Right lobe of liver (tissue), 6 donors: Measurements from ENCODE around the gene SLC35B4. TPM values are rescaled to one million over a fixed set of nuclear protein-coding genes. Genes with fewer than 3 reads are reported as not detected.

Source experiments
- ATAC-seq, 4 donors: fragments of 200-7000 bp; cut with Tn5 transposase; one replicate each; pipeline ENCODE4 v1.9.1; 2020; ENCODE audit warnings: mild to moderate bottlenecking in 4 of 4, moderate library complexity in 4 of 4
- DNase-seq, 3 donors: peaks; one replicate each; pipeline ENCODE4 v3.0.0-alpha.2; 2020
- H3K27ac ChIP-seq, 3 donors: fragments of 200-600 bp; one replicate each; pipeline ENCODE4 v1.8.0; 2022
- H3K27me3 ChIP-seq, 2 donors: fragments of 200-600 bp; one replicate each; pipeline ENCODE4 v1.8.0; 2022
- H3K36me3 ChIP-seq, 4 donors: fragments of 200-600 bp; sonication (generic) in 1 of 4; one replicate each; pipeline versions ENCODE4 v1.5.1 to v1.8.0; 2017 to 2022; ENCODE audit warnings: control low read depth in 1 of 4
- H3K4me1 ChIP-seq, 4 donors: fragments of 200-600 bp; sonication (generic) in 1 of 4; one replicate each; pipeline versions ENCODE4 v1.5.1 to v1.8.0; 2017 to 2022; ENCODE audit warnings: control low read depth in 1 of 4
- H3K4me3 ChIP-seq, 3 donors: fragments of 200-600 bp; one replicate each; pipeline ENCODE4 v1.8.0; 2022
- H3K9me3 ChIP-seq, 4 donors: fragments of 200-600 bp; sonication (generic) in 1 of 4; one replicate each; pipeline versions ENCODE4 v1.5.1 to v1.8.0; 2017 to 2022; ENCODE audit warnings: control low read depth in 1 of 4
- CTCF ChIP-seq, 4 donors: fragments of 200-600 bp in 3 of 4; fragments of 450-650 bp in 1 of 4; IDR thresholded peaks; one replicate each; pipeline versions ENCODE4 v1.5.1 to v1.8.0; 2016 to 2022; ENCODE audit warnings: antibody characterized with exemption in 4 of 4, mild to moderate bottlenecking in 2 of 4
- POLR2A ChIP-seq: fragments of 450-650 bp; IDR thresholded peaks from one replicate; pipeline ENCODE4 v1.6.1; 2017; ENCODE audit warnings: antibody characterized with exemption, mild to moderate bottlenecking
- WGBS: methylation state at CpG from one replicate; pipeline ENCODE4 v1.1.6; 2018; ENCODE audit warnings: low coverage, low lambda C conversion rate; ENCODE audit not compliant: insufficient coverage; ENCODE audit errors: missing lambda C conversion rate; 5-methylcytosine and 5-hydroxymethylcytosine counted together
- intact Hi-C, 2 donors: fragments of 100-400 bp; cut with DNase I; formaldehyde crosslinking; loops; one replicate each; pipeline versions ENCODE4 v1.11.2 to v1.14.1; 2022
- total RNA-seq, 6 experiments: library from RNA; depleted of rRNA in 2 of 6; stranded (reverse); fragments of >200 nt in 2 of 6; fragmentation: NEBNext Ultra II Directional in 3 of 6; extraction: Animal tissue kit (Norgen Biotek cat#: 25700) in 3 of 6; gene quantifications; one replicate each; pipeline versions ENCODE4 v1.1.0 to v1.2.4, GENCODE V29; 2016 to 2023
- donor health status: DM: no; HTN: yes; CAD: no.
- donor health status: DM: no; HTN: no; CAD: no.
- donor health status: DM: no; HTN: no; CAD: no.
- donor health status: DM: no; HTN: yes; CAD: no.
- donor health status: DM: no; HTN: yes; CAD: no.

SLC35B4 gene
- total RNA-seq, 6 experiments from 2014 or later, result 8.9 to 13.5 (median 10.4) TPM

DNA sequence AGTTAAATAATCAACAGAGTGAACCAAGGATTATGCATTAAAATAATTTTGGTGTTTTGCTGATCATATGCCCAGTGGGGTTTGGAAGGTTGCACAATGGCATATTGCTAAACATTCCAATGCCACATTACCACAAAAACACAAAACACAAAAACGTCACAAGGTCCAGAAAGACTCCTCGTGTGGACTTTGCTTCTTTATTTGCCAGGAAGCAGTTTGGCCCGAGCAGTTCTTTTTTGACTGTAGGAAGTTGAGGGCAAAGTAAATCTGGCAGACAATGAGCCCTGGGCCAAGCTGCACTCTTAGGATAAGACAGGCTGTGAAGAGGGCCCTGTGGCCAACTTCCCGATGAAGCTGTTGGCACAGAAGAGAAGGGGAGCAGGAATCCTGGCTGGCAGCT lies 39.2 kb upstream of the SLC35B4 start:
- DNase-seq, result peak; percentile 61 to 88 (median 87)

DNA sequence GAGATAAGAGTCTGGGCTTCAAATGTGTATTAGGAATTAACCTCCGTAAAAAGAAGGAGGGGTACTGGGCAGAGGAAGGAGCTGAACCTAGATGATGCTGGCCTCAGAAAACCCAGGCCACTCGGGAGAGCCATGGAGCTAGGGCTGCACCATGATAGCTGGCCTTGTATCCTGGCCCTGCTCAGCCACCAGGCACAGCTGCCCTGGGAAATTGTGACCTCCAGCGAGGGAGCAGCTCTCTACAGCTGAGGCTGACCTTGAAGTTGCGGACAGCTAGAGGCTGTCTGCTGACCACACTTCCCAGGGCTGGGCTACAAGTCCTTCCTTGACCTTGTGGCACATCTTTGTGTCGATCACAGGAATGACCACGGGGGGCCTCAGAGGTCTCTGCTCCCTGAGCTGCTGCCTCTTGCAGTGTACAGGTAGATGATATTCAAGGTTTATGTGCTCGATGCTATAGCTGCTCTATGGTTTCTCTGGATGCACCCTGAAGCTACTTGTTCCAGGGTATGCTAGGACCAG lies 38.3 kb upstream of the SLC35B4 start:
- Histone ChIP-seq H3K27me3 (no peaks in the 10 kb centered on the region), H3K4me3 (no peak overlapping the region), H3K9me3 (no peaks in the 10 kb centered on the region), H3K36me3 (no peaks in the 10 kb centered on the region), H3K4me1 (peaks cover 0 to 54% (median 26%) of the 10 kb centered on the region in 4 donors), H3K27ac (peak overlapping the region; percentile 29 to 89 (median 75))
- 18% methylated on average over 4 of the region's 7 CpGs for WGBS
- intact Hi-C loops, result no loop called here
- ATAC-seq (peak; percentile 12 to 62 (median 38)), DNase-seq (peak in 2 of 3 donors; percentile 28 to 47)
- TF ChIP-seq POLR2A (no peak), CTCF (IDR thresholded peaks at IDR 0.05) (no peak)

More for the DNA sequence above, 39.2 kb upstream of the SLC35B4 start:
- H3K27me3 ChIP-seq, result no peaks in the 10 kb centered on the region
- H3K4me1 ChIP-seq, result peaks cover 0 to 63% (median 28%) of the 10 kb centered on the region in 4 donors
- peak overlapping the region; percentile 29 to 89 (median 75) for H3K27ac ChIP-seq
- 6% methylated on average over 4 of the region's 4 CpGs for WGBS
- ATAC-seq, result peak; percentile 70 to 79 (median 74)
- intact Hi-C loops, result no loop called here
- H3K9me3 ChIP-seq, result no peaks in the 10 kb centered on the region
- H3K4me3 ChIP-seq, result no peak overlapping the region
- no peak for TF ChIP-seq POLR2A
- TF ChIP-seq CTCF (IDR thresholded peaks at IDR 0.05), result no peak
- H3K36me3 ChIP-seq, result no peaks in the 10 kb centered on the region

GRCh38 chr7:134353411-134353810 lies 36.7 kb upstream of the SLC35B4 start:
- no peaks in the 10 kb centered on the region for H3K27me3 ChIP-seq
- ATAC-seq (peak; percentile 54 to 78 (median 62)), DNase-seq (peak in 1 of 3 donors; percentile 56)
- peak overlapping the region in 1 of 3 donors; percentile 33 for H3K4me3 ChIP-seq
- no peaks in the 10 kb centered on the region for H3K36me3 ChIP-seq
- peak overlapping the region; percentile 24 to 89 (median 75) for H3K27ac ChIP-seq
- intact Hi-C loops, result no loop called here
- 20% methylated on average over 4 of the region's 4 CpGs for WGBS
- H3K4me1 ChIP-seq, result peaks cover 0 to 42% (median 20%) of the 10 kb centered on the region in 4 donors
- TF ChIP-seq POLR2A (peak; percentile 49), CTCF (IDR thresholded peaks at IDR 0.05) (no peak)
- H3K9me3 ChIP-seq, result no peaks in the 10 kb centered on the region

GRCh38 chr7:134351424-134351823 lies 34.7 kb upstream of the SLC35B4 start:
- Histone ChIP-seq H3K27ac (no peak overlapping the region), H3K4me1 (peaks cover 0 to 30% (median 12%) of the 10 kb centered on the region in 4 donors), H3K4me3 (no peak overlapping the region), H3K36me3 (no peaks in the 10 kb centered on the region), H3K9me3 (no peaks in the 10 kb centered on the region), H3K27me3 (no peaks in the 10 kb centered on the region)
- no peak for TF ChIP-seq POLR2A
- no peak for TF ChIP-seq CTCF (IDR thresholded peaks at IDR 0.05)
- no peak for DNase-seq
- 52% methylated on average over 5 of the region's 7 CpGs for whole genome bisulfite sequencing
- ATAC-seq, result peak in 1 of 4 donors; percentile 12
- intact Hi-C loops, result no loop called here
